Activated CD4-positive, alpha-beta T cell treated with anti-CD3 and anti-CD28 coated beads, Interleukin-2, amount 50 U/mL, for 16 hours (primary cell): ENCODE results near the gene UBA1.
A peak's percentile ranks its signal among the peaks of the same experiment; 100 is the strongest.

Experiments
- DNase-seq: peaks from one replicate; pipeline ENCODE4 v3.0.0-alpha.2; 2020

The UBA1 gene

GRCh38 chrX:47215291-47215900, 21.8 kb downstream of the UBA1 start:
- DNase-seq: no peak

- DNase-seq: no peak
Observed at GRCh38 chrX:47216393-47216925, 22.8 kb downstream of the UBA1 start.

- peak; percentile 21 for DNase-seq
Observed at GRCh38 chrX:47217121-47217851, 23.7 kb downstream of the UBA1 start.

DNA sequence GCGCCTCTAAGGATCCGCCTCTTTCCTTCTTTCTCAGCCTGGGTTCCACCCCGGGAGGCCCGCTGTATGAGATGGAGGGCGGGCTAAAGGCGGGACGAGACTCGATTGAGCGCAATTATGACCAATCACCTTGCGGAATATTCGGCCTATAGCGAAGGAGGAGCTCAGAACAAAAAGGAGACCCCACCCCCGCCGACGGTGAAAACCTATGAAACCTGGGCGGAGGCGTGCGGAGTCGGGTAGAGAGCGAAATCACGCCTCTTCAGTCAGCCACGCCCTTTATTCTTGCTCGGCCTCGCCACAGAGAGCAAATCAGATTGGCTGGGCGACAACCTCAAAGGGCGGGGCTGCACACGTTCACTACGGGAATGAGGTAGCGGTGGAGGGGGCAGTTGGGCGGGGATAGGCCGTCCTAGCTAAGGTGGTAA, 24.2 kb downstream of the UBA1 start:
- peak; percentile 99 for DNase-seq

DNA sequence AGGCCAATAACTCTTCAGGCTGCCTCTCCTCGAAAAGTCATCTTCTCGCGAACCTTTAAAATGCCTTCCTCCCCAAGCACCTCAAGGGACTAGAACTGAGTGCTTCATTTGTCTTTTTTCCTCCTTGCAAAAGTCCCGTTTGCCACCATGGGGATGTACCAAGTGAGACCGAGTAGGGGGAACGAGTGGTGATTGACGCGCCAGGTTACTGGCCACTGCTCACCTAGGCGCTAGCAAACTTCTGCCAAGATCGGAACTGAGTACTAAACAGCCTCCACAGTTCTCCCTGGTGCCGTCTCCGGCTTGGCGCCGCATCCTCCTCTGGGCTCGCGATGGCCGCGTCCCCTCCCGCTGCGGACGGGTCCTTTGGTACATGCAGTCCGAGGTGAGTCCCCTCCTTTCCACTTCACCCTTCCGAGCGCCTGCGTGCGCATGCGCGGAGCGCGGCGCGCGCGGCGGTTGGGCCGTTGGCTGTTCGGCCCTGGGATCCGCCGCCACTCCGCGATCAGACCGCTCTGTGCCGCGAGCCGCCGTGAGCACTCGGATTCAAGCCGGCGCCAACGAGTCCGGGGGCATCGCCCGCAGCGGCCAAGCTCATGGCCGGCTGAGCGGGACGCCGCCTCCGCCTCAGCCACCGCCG, 24.8 kb downstream of the UBA1 start, which contains the start of gene CDK16:
Gene CDK16 (plus strand): TSS at position 402 of the 640 bp plus-strand sequence. CDS start 4,877 bp downstream, outside the sequence.
- DNase-seq: peak; percentile 87

DNA sequence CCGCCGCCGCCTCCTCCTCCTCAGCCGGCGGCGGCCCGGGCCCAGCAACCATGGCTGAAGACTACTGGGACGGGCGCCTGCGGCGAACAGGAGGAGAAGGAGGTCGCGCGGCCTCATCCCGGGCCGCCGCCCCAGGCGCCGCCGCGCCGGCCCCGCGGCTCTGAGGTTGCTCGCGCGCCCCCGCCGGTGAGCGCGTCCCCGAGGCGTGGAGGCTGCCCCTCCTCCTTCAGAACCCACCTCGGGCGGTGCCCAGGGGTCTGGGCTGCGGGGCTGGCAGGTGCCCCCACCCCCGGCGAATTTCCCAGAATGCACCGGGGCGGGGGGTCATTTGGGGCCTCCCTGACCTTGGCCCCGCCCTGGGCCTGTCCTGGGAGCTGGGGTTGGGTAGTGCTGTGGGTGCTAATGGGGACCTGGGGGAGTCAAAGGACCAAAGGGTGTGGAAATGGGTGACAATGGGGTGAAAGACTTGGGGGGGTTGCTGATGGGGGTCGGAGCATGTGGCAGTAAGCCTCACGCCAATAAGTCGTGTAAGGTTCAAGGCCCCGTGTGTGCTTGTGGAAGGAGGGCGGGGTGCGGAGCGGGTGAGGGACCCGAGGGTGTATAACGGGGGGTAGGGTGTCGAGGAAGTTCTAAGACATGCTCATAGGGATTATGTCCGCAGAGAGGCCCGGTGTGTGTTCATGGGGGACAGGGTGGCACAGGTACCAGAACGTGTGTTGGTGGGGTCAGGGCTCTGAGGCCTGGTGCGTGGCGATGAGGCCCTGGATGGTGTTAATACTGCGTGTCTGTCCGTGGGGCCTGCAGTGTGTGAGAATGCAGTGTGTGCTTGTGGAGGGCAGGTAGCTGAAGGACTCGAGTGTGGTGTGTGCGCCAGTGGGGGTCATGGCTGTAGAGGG, 25.5 kb downstream of the UBA1 start:
- peak; percentile 53 for DNase-seq

DNA sequence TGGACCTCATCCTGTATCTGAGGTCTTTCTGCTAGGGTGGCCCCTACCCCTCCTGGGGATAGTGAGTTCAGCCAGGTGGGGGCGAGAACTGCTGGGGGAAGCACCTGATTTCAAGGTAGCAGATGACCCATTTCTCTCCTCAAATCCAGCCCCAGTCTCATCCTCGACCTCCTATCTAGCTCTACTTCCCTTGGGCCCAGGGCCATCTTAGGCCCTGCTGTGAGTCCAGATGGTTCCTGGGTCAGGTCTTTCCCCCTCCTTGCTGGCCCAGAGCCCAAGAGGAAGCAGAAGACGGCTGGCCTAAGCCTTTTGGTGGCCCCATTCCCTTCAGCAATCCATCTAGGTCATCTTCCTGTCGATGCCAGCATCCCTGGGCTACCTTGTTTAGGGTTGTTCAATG, 28.1 kb downstream of the UBA1 start:
- no peak for DNase-seq

- no peak for DNase-seq
Observed at GRCh38 chrX:47222751-47223350, 29.2 kb downstream of the UBA1 start.

GRCh38 chrX:47223476-47224250, 30.0 kb downstream of the UBA1 start:
- DNase-seq: no peak

- no peak for DNase-seq
Observed at GRCh38 chrX:47224266-47224895, 30.8 kb downstream of the UBA1 start.

DNA sequence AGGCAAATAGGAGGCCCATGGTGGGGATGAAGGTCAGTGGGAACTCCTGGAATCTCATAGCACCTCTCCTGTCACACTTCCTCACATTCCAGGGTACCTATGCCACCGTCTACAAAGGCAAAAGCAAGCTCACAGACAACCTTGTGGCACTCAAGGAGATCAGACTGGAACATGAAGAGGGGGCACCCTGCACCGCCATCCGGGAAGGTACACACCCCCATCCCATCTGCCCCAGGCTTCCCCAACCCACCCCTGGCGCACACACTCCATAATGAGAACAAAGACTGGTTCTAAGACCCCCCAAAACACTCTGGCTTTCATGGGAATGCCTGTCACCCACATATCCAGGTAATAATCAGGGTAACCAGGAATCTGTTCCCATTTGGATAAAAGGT, 31.3 kb downstream of the UBA1 start:
- no peak for DNase-seq

DNA sequence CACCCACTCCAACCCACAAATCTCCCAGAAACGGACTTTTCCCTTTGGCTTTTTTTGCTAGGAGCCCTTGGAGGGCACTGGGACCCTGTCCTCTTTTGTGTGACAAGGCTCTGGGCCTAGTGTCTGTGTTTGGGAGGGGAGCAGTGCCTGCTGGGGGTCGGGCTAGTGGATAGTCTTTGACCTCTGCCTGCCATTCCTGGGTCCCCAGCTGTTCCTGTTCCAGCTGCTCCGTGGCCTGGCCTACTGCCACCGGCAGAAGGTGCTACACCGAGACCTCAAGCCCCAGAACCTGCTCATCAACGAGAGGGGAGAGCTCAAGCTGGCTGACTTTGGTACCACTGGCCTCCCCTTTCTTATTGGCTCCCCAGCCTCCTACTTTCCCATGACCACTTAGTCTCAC, 32.4 kb downstream of the UBA1 start:
- DNase-seq: no peak

- no peak for DNase-seq
Observed at GRCh38 chrX:47226531-47227333, 33.1 kb downstream of the UBA1 start.

DNA sequence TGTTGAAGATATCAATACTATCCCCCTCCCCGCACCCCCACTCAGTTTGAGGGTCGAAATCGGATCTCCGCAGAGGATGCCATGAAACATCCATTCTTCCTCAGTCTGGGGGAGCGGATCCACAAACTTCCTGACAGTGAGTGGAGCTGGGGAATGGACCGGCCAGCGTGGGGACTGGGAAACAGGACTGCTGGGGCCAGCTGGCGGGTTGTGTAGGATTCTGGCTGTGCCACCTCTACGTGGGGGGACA, 33.6 kb downstream of the UBA1 start:
- DNase-seq: no peak

DNA sequence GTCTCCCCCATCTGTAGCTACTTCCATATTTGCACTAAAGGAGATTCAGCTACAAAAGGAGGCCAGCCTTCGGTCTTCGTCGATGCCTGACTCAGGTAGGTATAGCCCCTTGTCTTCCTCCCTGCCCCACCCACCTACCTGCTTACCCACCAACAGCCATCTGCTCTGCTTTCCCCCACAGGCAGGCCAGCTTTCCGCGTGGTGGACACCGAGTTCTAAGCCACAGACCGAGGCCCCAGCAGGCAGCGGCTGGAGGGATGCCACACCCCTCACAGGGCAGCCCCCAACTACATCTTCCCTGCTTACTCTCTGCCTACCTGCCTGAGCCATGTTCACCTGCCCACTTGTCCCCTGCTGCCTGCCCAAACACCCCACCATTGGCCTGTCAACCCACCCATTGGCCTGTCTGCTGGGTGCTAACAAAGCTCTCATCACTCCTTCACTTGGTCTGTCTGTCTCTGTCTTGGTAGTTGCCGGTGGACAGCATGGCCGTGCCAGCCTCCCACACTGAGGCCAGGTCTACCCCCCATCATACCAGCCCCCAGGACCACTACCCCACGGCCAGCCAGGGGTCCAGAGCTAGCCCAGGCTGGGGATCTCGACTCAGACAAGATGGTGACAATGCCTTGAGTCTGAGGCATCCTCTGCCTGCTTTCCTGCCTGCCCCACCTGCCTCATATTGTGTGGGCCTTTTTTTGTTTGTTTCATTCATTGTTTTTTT, 35.1 kb downstream of the UBA1 start:
- DNase-seq: no peak

DNA sequence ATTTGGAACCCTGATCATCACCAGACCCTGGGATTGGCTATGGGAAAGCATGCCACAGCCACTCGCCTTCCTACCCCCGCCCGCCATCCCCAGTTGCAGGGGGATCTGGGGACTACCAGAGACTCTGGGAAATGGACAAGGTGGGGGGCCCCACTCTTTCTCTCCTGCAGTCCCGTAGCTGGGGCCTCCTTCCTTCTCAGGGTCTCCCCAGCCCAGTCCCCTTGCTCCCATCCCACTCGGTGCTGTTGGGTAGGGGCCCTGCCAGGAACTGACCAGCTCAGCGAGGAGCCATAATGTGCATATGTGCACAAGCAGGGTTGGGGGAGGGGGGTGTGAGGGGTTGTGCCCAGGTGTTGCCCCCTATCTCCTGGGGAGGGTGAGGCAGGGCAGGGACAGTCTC, 35.8 kb downstream of the UBA1 start:
- no peak for DNase-seq

GRCh38 chrX:47230136-47230868, 36.7 kb downstream of the UBA1 start:
- DNase-seq: no peak

- no peak for DNase-seq
Observed at GRCh38 chrX:47231167-47231566, 37.5 kb downstream of the UBA1 start.

DNA sequence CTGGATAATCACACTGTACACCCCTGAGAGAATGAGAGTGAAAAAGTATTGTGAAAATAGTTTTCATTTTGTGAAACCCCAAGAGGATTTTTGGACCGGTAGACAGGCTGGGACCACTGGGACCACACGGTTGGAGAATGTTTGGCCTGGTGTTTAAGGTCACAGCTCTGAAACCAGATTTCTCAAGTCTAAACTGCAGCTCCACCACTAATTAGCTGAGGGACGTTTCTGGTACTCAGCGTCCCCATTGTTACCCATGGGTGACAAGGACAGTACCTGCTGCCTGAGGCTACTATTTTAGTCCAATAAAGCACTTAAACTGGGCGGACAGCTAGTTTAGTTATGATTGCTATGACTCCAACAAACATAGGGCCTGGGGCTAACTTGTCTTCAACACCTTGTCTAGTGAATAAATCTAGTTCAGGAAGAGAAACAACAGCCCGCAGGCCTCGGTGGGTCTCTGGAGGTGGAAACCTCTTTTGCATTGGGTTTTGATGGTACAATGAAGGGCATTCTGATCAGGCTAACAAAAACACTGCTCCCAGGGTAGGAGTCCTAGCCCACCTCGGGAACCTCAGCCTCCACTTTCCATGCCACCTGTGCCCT, 38.7 kb downstream of the UBA1 start:
- DNase-seq: no peak
